ENCODE measurements around the gene RMRP.

DNA sequence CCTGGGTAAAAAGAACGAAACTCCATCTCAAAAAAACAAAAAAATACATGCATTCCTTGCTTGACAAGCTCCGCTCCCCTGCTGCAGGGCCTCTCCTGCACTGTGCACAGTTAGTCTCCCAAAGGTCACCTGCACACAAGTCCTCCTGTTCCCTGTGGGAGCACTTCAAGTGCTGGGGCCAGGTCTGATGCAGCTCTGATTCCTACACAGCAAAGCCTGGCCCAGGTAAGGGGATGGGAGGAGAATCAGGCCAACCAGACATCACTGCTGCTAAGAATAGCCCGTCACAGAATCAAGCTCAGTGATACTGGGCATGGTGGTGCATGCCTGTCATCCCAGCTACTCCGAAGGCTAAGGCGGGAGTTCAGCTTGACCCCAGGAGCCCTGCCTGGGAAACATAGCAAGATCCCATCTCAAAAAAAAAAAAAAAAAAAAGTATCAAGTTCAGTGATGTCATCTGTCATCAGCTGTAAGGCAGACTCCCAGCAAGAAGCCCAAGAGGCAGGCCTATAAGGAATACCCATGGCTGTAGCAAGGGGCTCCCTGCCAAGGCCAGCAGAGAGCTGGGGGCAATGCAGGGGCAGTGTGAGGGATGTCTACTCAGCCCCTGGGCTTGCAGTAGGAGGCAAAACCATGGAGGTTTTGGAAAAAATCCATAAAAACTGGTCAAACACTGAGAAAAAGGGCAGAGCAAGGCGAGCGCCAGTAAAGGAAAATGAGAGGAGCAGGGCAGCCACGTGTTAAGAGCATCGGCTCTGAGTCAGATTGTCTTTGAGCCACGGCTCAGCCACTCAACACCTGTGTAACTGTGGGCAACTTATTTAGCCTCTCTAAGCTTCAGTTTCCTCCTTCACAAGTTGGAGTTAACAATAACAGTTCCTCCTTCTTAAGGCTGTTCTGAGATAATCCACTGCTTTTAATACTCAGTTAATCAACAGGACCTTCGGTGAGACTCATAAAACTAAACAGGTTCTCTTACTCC, 28.7 kb upstream of the RMRP start:
- TF ChIP-seq CTCF (IDR thresholded peaks at IDR 0.05) (no peak), POLR2A (IDR thresholded peaks at IDR 0.05) (no peak)
